HG02840 (cell line): ENCODE results near the gene PPP1R14C.

ENCODE experiments used
- ATAC-seq: cut with Tn5 transposase; IDR thresholded peaks from one replicate; pipeline ENCODE4 v1.9.1; 2021; ENCODE audit warnings: mild to moderate bottlenecking, moderate library complexity, moderate number of reproducible peaks; ENCODE audit not compliant: unreplicated experiment, low FRiP score

Gene PPP1R14C

GRCh38 chr6:150211700-150212511 lies 69.1 kb downstream of the PPP1R14C start:
- no peak for ATAC-seq

- ATAC-seq = no peak
Observed at GRCh38 chr6:150212778-150213177, 69.9 kb downstream of the PPP1R14C start.

GRCh38 chr6:150213301-150213700 lies 70.5 kb downstream of the PPP1R14C start:
- no peak for ATAC-seq

- no peak for ATAC-seq
Observed at GRCh38 chr6:150214310-150214709, 71.5 kb downstream of the PPP1R14C start.

- no peak for ATAC-seq
Observed at GRCh38 chr6:150220634-150221551, 78.0 kb downstream of the PPP1R14C start.

- ATAC-seq = no peak
Observed at GRCh38 chr6:150224820-150225219, 82.0 kb downstream of the PPP1R14C start.

- no peak for ATAC-seq
Observed at GRCh38 chr6:150227281-150227680, 84.4 kb downstream of the PPP1R14C start.

GRCh38 chr6:150228072-150228733 lies 85.4 kb downstream of the PPP1R14C start:
- no peak for ATAC-seq

- ATAC-seq = no peak
Observed at GRCh38 chr6:150229436-150230163, 86.8 kb downstream of the PPP1R14C start.

- ATAC-seq = no peak
Observed at GRCh38 chr6:150230164-150230561, 87.3 kb downstream of the PPP1R14C start.

GRCh38 chr6:150230832-150231524 lies 88.1 kb downstream of the PPP1R14C start:
- ATAC-seq = no peak

GRCh38 chr6:150231525-150231850 lies 88.6 kb downstream of the PPP1R14C start:
- ATAC-seq = no peak

- no peak for ATAC-seq
Observed at GRCh38 chr6:150233843-150234269, 91.0 kb downstream of the PPP1R14C start.

- ATAC-seq = no peak
Observed at GRCh38 chr6:150235218-150235617, 92.4 kb downstream of the PPP1R14C start.

- ATAC-seq = no peak
Observed at GRCh38 chr6:150236114-150236513, 93.3 kb downstream of the PPP1R14C start.

- ATAC-seq = no peak
Observed at GRCh38 chr6:150236544-150236943, 93.7 kb downstream of the PPP1R14C start.

- no peak for ATAC-seq
Observed at GRCh38 chr6:150237626-150238025, 94.8 kb downstream of the PPP1R14C start.

GRCh38 chr6:150238336-150238741 lies 95.5 kb downstream of the PPP1R14C start:
- no peak for ATAC-seq

- no peak for ATAC-seq
Observed at GRCh38 chr6:150238846-150239407, 96.1 kb downstream of the PPP1R14C start.
